GM18519 (cell line): ENCODE measurements around the gene CDC42BPA.

Source experiments
- ATAC-seq: cut with Tn5 transposase; IDR thresholded peaks from one replicate; pipeline ENCODE4 v1.9.1; 2021; ENCODE audit warnings: mild to moderate bottlenecking, moderate library complexity; ENCODE audit not compliant: unreplicated experiment, low FRiP score

The CDC42BPA gene

GRCh38 chr1:226984521-226985238 is 333.6 kb downstream of the CDC42BPA start:
- no peak for ATAC-seq

GRCh38 chr1:226983992-226984364 is 334.3 kb downstream of the CDC42BPA start:
- ATAC-seq = no peak

- ATAC-seq = no peak
Measured at GRCh38 chr1:226983247-226983991, 334.9 kb downstream of the CDC42BPA start.

GRCh38 chr1:226982451-226983177 is 335.7 kb downstream of the CDC42BPA start:
- ATAC-seq = no peak

GRCh38 chr1:226981838-226982237 is 336.5 kb downstream of the CDC42BPA start:
- no peak for ATAC-seq

GRCh38 chr1:226981386-226981817 is 336.9 kb downstream of the CDC42BPA start:
- no peak for ATAC-seq

GRCh38 chr1:226980565-226981385 is 337.5 kb downstream of the CDC42BPA start:
- no peak for ATAC-seq

GRCh38 chr1:226980122-226980560 is 338.2 kb downstream of the CDC42BPA start:
- ATAC-seq = no peak

- ATAC-seq = no peak
Measured at GRCh38 chr1:226979517-226980121, 338.7 kb downstream of the CDC42BPA start.

GRCh38 chr1:226979115-226979516 is 339.2 kb downstream of the CDC42BPA start:
- ATAC-seq = no peak

GRCh38 chr1:226978432-226979114 is 339.7 kb downstream of the CDC42BPA start:
- no peak for ATAC-seq

GRCh38 chr1:226977643-226978431 is 340.5 kb downstream of the CDC42BPA start:
- ATAC-seq = no peak

GRCh38 chr1:226976978-226977642 is 341.2 kb downstream of the CDC42BPA start:
- no peak for ATAC-seq

GRCh38 chr1:226976276-226976977 is 341.9 kb downstream of the CDC42BPA start:
- ATAC-seq = no peak

GRCh38 chr1:226975259-226976250 is 342.7 kb downstream of the CDC42BPA start:
- ATAC-seq = no peak

GRCh38 chr1:226974544-226975258 is 343.6 kb downstream of the CDC42BPA start:
- ATAC-seq = no peak
